IMR-90 (cell line): ENCODE data around the gene GGT1. TPM values are rescaled to one million over a fixed set of nuclear protein-coding genes. Genes with fewer than 3 reads are reported as not detected.

Experiments
- ATAC-seq: fragments of 200-7000 bp; cut with Tn5 transposase; 2 replicates; pipeline ENCODE4 v1.9.1; 2020; ENCODE audit warnings: low read depth, mild to moderate bottlenecking, moderate library complexity
- BruUV-seq: library from RNA; stranded (reverse); fragments of 400-500 nt; replicated peaks from 2 replicates; lab custom pipeline; 2021; lab: Mats Ljungman, UMichigan
- CTCF ChIA-PET: fragments of 300-600 bp; formaldehyde crosslinking; extraction: SDS; loops from one replicate; lab custom pipeline; 2021; ENCODE audit warnings: antibody characterized with exemption; lab: Yijun Ruan, JAX
- POLR2A ChIA-PET: fragments of 300-600 bp; sonication (Branson Sonifier 250); formaldehyde crosslinking; loops from one replicate; lab custom pipeline; 2022; ENCODE audit warnings: antibody characterized with exemption; ENCODE audit not compliant: unreplicated experiment; lab: Charles Lee
- DNase-seq: peaks from one replicate; pipeline ENCODE4 v3.0.0; 2013
- H2AFZ ChIP-seq: replicated peaks from 2 replicates; pipeline ENCODE3; 2013; ENCODE audit warnings: low read length, mild to moderate bottlenecking; ENCODE audit not compliant: poor library complexity
- H2AK5ac ChIP-seq: 2 replicates; pipeline ENCODE4 v1.6.1; 2013; ENCODE audit warnings: low read depth, low read length, inconsistent platforms
- H2AK9ac ChIP-seq: replicated peaks from 2 replicates; pipeline ENCODE3; 2013; ENCODE audit warnings: mild to moderate bottlenecking, low read depth, low read length, moderate library complexity; ENCODE audit not compliant: poor library complexity
- H2BK120ac ChIP-seq: 2 replicates; pipeline ENCODE4 v1.6.1; 2013; ENCODE audit warnings: low read depth, low read length, inconsistent platforms
- H2BK15ac ChIP-seq: 3 replicates; pipeline ENCODE4 v1.6.1; 2013; ENCODE audit warnings: low read depth, low read length, inconsistent platforms
- H2BK20ac ChIP-seq: 2 replicates; pipeline ENCODE4 v1.6.1; 2013; ENCODE audit warnings: low read depth, mild to moderate bottlenecking, inconsistent platforms, low read length, moderate library complexity
- H2BK5ac ChIP-seq: 2 replicates; pipeline ENCODE4 v1.6.1; 2013; ENCODE audit warnings: mild to moderate bottlenecking, low read depth, low read length, inconsistent platforms; ENCODE audit not compliant: poor library complexity, severe bottlenecking
- H3K14ac ChIP-seq: replicated peaks from 2 replicates; pipeline ENCODE4 v1.6.1; 2013; ENCODE audit warnings: low read depth, low read length, inconsistent platforms
- H3K18ac ChIP-seq: 2 replicates; pipeline ENCODE4 v1.6.1; 2013; ENCODE audit warnings: low read depth, low read length, control low read depth
- H3K23ac ChIP-seq: 2 replicates; pipeline ENCODE4 v1.6.1; 2013; ENCODE audit warnings: low read depth, low read length, inconsistent platforms
- H3K27ac ChIP-seq: 2 replicates; pipeline ENCODE4 v1.5.1; 2013; ENCODE audit warnings: mild to moderate bottlenecking, control low read depth, low read length; ENCODE audit not compliant: insufficient read depth
- H3K27me3 ChIP-seq: 2 replicates; pipeline ENCODE4 v1.6.1; 2013; ENCODE audit warnings: low read length; ENCODE audit not compliant: control insufficient read depth, insufficient read depth
- H3K36me3 ChIP-seq: 2 replicates; pipeline ENCODE4 v1.6.1; 2013; ENCODE audit warnings: low read length, mixed read lengths; ENCODE audit not compliant: control insufficient read depth, insufficient read depth
- H3K4ac ChIP-seq: 2 replicates; pipeline ENCODE4 v1.6.1; 2013; ENCODE audit warnings: low read depth, low read length, inconsistent platforms
- H3K4me1 ChIP-seq: 2 replicates; pipeline ENCODE4 v1.6.1; 2013; ENCODE audit warnings: low read length, mixed read lengths; ENCODE audit not compliant: control insufficient read depth, insufficient read depth
- H3K4me2 ChIP-seq: 2 replicates; pipeline ENCODE4 v1.6.1; 2013; ENCODE audit warnings: low read depth, mild to moderate bottlenecking, control low read depth, low read length, moderate library complexity
- H3K4me3 ChIP-seq: 2 replicates; pipeline ENCODE4 v1.5.1; 2013; ENCODE audit warnings: low read depth, mild to moderate bottlenecking, control low read depth, low read length, moderate library complexity; ENCODE audit not compliant: insufficient read depth
- H3K56ac ChIP-seq: 2 replicates; pipeline ENCODE4 v1.6.1; 2013; ENCODE audit warnings: low read length, inconsistent platforms; ENCODE audit not compliant: insufficient read depth; ENCODE audit errors: extremely low read depth
- H3K79me1 ChIP-seq, 2 experiments: 2 replicates each; pipeline ENCODE4 v1.6.1; 2013; ENCODE audit warnings: low read length in 2 of 2, inconsistent platforms in 1 of 2, low read depth in 1 of 2
- H3K9ac ChIP-seq: 2 replicates; pipeline ENCODE4 v1.6.1; 2013; ENCODE audit warnings: low read depth, low read length, control low read depth
- H3K9me1 ChIP-seq: 2 replicates; pipeline ENCODE4 v1.6.1; 2013; ENCODE audit warnings: low read length, inconsistent platforms; ENCODE audit not compliant: insufficient read depth
- H3K9me3 ChIP-seq: 2 replicates; pipeline ENCODE4 v1.6.1; 2013; ENCODE audit warnings: low read length; ENCODE audit not compliant: control insufficient read depth, insufficient read depth
- H4K20me1 ChIP-seq: 2 replicates; pipeline ENCODE4 v1.6.1; 2013; ENCODE audit warnings: low read length, inconsistent platforms; ENCODE audit not compliant: insufficient read depth
- H4K5ac ChIP-seq: 2 replicates; pipeline ENCODE4 v1.6.1; 2013; ENCODE audit warnings: mild to moderate bottlenecking, low read depth, low read length, control low read depth
- H4K8ac ChIP-seq, 2 experiments: 2 replicates each; pipeline ENCODE4 v1.6.1; 2013; ENCODE audit warnings: low read depth in 2 of 2, low read length in 2 of 2, control low read depth in 1 of 2, inconsistent platforms in 1 of 2
- H4K91ac ChIP-seq: 2 replicates; pipeline ENCODE4 v1.6.1; 2013; ENCODE audit warnings: low read depth, low read length, inconsistent platforms; ENCODE audit not compliant: insufficient read depth
- BHLHE40 ChIP-seq: fragments of 150-350 bp; IDR thresholded peaks from 2 replicates; pipeline ENCODE4 v1.6.1; 2016; ENCODE audit warnings: mild to moderate bottlenecking, low read depth, low read length
- CEBPB ChIP-seq: IDR thresholded peaks from 2 replicates; pipeline ENCODE4 v1.6.1; 2012; ENCODE audit warnings: low read depth, low read length, improper control_type of control experiment
- FOS ChIP-seq: fragments of 150-350 bp; IDR thresholded peaks from 2 replicates; pipeline ENCODE4 v1.6.1; 2016; ENCODE audit warnings: low read depth, low read length
- MAFK ChIP-seq: IDR thresholded peaks from 2 replicates; pipeline ENCODE4 v1.6.1; 2012; ENCODE audit warnings: low read depth, low read length, improper control_type of control experiment
- MAZ ChIP-seq: IDR thresholded peaks from 2 replicates; pipeline ENCODE4 v1.6.1; 2012; ENCODE audit warnings: low read depth, mild to moderate bottlenecking, low read length, improper control_type of control experiment, moderate library complexity, borderline replicate concordance
- MXI1 ChIP-seq: IDR thresholded peaks from 2 replicates; pipeline ENCODE4 v1.6.1; 2012; ENCODE audit warnings: low read depth, mild to moderate bottlenecking, low read length, moderate library complexity, borderline replicate concordance
- NFE2L2 ChIP-seq: fragments of 150-350 bp; IDR thresholded peaks from 2 replicates; pipeline ENCODE4 v1.6.1; 2016; ENCODE audit warnings: low read depth, mild to moderate bottlenecking, low read length
- RCOR1 ChIP-seq: IDR thresholded peaks from 2 replicates; pipeline ENCODE4 v1.6.1; 2012; ENCODE audit warnings: mild to moderate bottlenecking, low read length, improper control_type of control experiment; ENCODE audit not compliant: insufficient replicate concordance
- RFX5 ChIP-seq: IDR thresholded peaks from 2 replicates; pipeline ENCODE4 v1.8.0; 2012; ENCODE audit warnings: low read depth, mild to moderate bottlenecking, low read length, moderate library complexity
- SMC3 ChIP-seq: fragments of 150-350 bp; IDR thresholded peaks from 2 replicates; pipeline ENCODE4 v1.6.1; 2016; ENCODE audit warnings: low read depth, mild to moderate bottlenecking, antibody characterized with exemption, low read length, moderate library complexity
- WGBS, 2 experiments: methylation state at CpG; one replicate each; pipeline versions ENCODE4 v1.1.5 to v1.1.7; 2013; ENCODE audit warnings: missing lambda C conversion rate in 2 of 2; ENCODE audit not compliant: insufficient read length in 1 of 2; ENCODE audit errors: extremely low coverage in 2 of 2; 5-methylcytosine and 5-hydroxymethylcytosine counted together
- dilution Hi-C: fragments of 300-500 bp; cut with HindIII; formaldehyde crosslinking; loops from one replicate; pipeline ENCODE4 v1.14.3; 2018; ENCODE audit warnings: low sequenced_read_pairs; ENCODE audit not compliant: unreplicated experiment
- in situ Hi-C: fragments of 300-500 bp; cut with MboI; formaldehyde crosslinking; loops from 3 replicates; pipeline ENCODE4 v1.14.3; 2019; ENCODE audit warnings: low sequenced_read_pairs, inconsistent platforms, mixed read lengths
- intact Hi-C: fragments of 100-400 bp; cut with micrococcal nuclease; formaldehyde crosslinking; loops from 2 replicates; pipeline ENCODE4 v1.10.0; 2022
- polyA plus RNA-seq, 3 experiments: library from polyadenylated mRNA; depleted of rRNA; stranded (reverse); fragments of >200 nt; gene quantifications; 2 replicates each; pipeline ENCODE4 v1.2.3, GENCODE V29; 2012; ENCODE audit warnings: low replicate concordance in 1 of 3
- total RNA-seq: library from RNA; depleted of rRNA; stranded (reverse); fragments of >200 nt; gene quantifications from 2 replicates; pipeline ENCODE4 v1.2.3, GENCODE V29; 2012
- TF ChIP-seq, protein P1 (sequence below): conservative IDR thresholded peaks from 2 replicates; pipeline ENCODE4 v1.5.1; 2012; ENCODE audit warnings: mild to moderate bottlenecking, low read depth, low read length, improper control_type of control experiment
- TF ChIP-seq, protein P2 (sequence below): fragments of 150-350 bp; IDR thresholded peaks from 2 replicates; pipeline ENCODE4 v1.6.1; 2017; ENCODE audit warnings: mild to moderate bottlenecking, antibody characterized with exemption, low read length, low read depth

The GGT1 gene
- total and polyA plus RNA-seq, 2 of the 4 experiments (the other 2 are of a cell fraction) = 3.4 to 7.3 TPM

DNA sequence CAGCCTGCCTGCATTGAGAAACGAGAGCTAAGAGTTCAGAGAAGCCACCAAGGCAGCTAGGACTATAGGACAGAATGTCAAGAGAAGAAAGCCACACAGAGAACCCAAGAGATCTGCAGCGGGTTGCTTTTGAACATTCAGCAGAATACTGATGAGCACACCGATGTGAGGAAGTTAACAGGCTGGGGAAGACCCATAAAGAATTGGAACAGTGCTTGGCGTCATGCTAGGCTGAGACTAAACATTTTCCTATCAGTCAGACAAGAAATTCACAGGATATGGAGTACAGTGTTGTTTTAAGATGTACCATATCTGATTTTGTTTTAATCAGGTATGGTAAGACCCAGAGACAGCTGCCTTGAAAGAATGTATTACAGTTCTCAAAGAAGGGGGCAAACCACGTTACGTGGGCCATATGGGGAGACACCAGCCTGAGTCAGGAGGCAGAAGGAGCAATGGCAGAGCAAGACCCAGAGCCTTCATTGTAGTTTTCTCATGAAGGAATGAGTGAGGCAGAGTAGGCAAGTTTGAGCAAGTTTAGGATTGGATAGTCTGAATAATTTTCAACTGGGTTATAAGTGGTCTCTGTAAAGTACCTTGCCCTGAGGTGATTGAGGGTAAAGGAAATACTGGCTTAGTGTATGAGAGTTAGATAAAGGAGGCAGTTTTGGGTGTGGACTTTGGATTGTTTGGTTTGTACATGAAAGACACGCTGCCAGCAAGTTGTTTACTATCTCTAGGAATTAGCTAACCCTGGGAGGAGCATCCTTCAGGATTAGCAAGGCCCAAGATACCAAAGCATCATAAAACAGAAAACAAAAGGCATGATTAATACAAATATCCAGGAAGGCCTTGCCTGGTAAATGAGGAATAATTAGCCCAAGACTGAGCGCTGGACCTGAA, 24.4 kb upstream of the GGT1 start:
- H2AFZ ChIP-seq = no peak overlapping the region
- no peak overlapping the region for H2BK15ac ChIP-seq
- POLR2A ChIA-PET = no interaction called here
- H3K56ac ChIP-seq = no peak overlapping the region
- CTCF ChIA-PET = no interaction called here
- H3K9me3 ChIP-seq = no peaks in the 10 kb centered on the region
- H3K23ac ChIP-seq = no peak overlapping the region
- H3K4ac ChIP-seq = peak overlapping the region; percentile 35; the same call in 1 of the 2 replicates
- 92% methylated on average over 4 of the region's 8 CpGs; no CpG with 5 or more reads in 1 of the 2 experiments for WGBS, 2 experiments
- no peak overlapping the region; the same call in 1 of the 2 replicates for H3K14ac ChIP-seq
- H3K4me3 ChIP-seq = no peak overlapping the region
- DNase-seq = peak; percentile 20
- no TSS peak for BruUV-seq
- intact Hi-C loops (no loop called here), dilution Hi-C loops (no loop called here), in situ Hi-C loops (no loop called here)
- H2BK20ac ChIP-seq = no peak overlapping the region
- peaks cover 20% of the 10 kb centered on the region for H3K9me1 ChIP-seq
- H3K9ac ChIP-seq = no peak overlapping the region
- H3K36me3 ChIP-seq = peaks cover 14% of the 10 kb centered on the region
- H3K79me1 ChIP-seq = no peaks in the 10 kb centered on the region
- H3K27ac ChIP-seq = peak overlapping the region; percentile 24; the same call in 1 of the 2 replicates
- peaks cover 4% of the 10 kb centered on the region; the same call in 1 of the 2 replicates for H4K20me1 ChIP-seq
- H3K4me2 ChIP-seq = no peak overlapping the region
- no peak overlapping the region for H2AK5ac ChIP-seq
- peaks cover 19% of the 10 kb centered on the region for H3K4me1 ChIP-seq
- H3K27me3 ChIP-seq = no peaks in the 10 kb centered on the region
- H2AK9ac ChIP-seq = no peak overlapping the region
- H4K8ac ChIP-seq = peak overlapping the region in 1 of 2 experiments; percentile 29; a peak in 1 of 4 replicates
- H4K91ac ChIP-seq = no peak overlapping the region
- H4K5ac ChIP-seq = no peak overlapping the region; the same call in 1 of the 2 replicates
- H2BK5ac ChIP-seq = peak overlapping the region; percentile 47
- peak; percentile 33 for ATAC-seq
- no peak overlapping the region; the same call in 1 of the 2 replicates for H2BK120ac ChIP-seq
- TF ChIP-seq RCOR1 (no peak), SMC3 (no peak), MAFK (no peak), NFE2L2 (no peak), MXI1 (no peak), FOS (no peak), RFX5 (no peak), MAZ (no peak), CEBPB (no peak), BHLHE40 (no peak)
- TF ChIP-seq, protein P1, sequence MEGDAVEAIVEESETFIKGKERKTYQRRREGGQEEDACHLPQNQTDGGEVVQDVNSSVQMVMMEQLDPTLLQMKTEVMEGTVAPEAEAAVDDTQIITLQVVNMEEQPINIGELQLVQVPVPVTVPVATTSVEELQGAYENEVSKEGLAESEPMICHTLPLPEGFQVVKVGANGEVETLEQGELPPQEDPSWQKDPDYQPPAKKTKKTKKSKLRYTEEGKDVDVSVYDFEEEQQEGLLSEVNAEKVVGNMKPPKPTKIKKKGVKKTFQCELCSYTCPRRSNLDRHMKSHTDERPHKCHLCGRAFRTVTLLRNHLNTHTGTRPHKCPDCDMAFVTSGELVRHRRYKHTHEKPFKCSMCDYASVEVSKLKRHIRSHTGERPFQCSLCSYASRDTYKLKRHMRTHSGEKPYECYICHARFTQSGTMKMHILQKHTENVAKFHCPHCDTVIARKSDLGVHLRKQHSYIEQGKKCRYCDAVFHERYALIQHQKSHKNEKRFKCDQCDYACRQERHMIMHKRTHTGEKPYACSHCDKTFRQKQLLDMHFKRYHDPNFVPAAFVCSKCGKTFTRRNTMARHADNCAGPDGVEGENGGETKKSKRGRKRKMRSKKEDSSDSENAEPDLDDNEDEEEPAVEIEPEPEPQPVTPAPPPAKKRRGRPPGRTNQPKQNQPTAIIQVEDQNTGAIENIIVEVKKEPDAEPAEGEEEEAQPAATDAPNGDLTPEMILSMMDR = no peak
- TF ChIP-seq, protein P2, sequence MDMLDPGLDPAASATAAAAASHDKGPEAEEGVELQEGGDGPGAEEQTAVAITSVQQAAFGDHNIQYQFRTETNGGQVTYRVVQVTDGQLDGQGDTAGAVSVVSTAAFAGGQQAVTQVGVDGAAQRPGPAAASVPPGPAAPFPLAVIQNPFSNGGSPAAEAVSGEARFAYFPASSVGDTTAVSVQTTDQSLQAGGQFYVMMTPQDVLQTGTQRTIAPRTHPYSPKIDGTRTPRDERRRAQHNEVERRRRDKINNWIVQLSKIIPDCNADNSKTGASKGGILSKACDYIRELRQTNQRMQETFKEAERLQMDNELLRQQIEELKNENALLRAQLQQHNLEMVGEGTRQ = no peak
- peak overlapping the region; percentile 73; the same call in 1 of the 2 replicates for H3K18ac ChIP-seq
